OCI-LY3 (cell line): ENCODE data around the gene ANKIB1.

Experiments used
- H2AFZ ChIP-seq: fragments of 200-600, 300-600 bp; shearing (Covaris generic); 2 replicates; pipeline ENCODE4 v1.6.0; 2014; ENCODE audit warnings: antibody characterized with exemption, low read depth, low read length
- H3K27ac ChIP-seq: fragments of 200-600, 300-600 bp; sonication (generic); 2 replicates; pipeline ENCODE4 v1.5.1; 2014; ENCODE audit warnings: mild to moderate bottlenecking, low read length, moderate library complexity, mixed read lengths
- H3K27me3 ChIP-seq: fragments of 200-600, 300-600 bp; sonication (generic); 2 replicates; pipeline ENCODE4 v1.6.1; 2014; ENCODE audit warnings: low read depth, low read length, mixed read lengths
- H3K36me3 ChIP-seq: fragments of 200-600, 300-600 bp; sonication (generic); replicated peaks from 2 replicates; pipeline ENCODE3; 2014; ENCODE audit warnings: low read depth, low read length, mixed read lengths
- H3K4me1 ChIP-seq: fragments of 300-600, 200-600 bp; sonication (generic); 2 replicates; pipeline ENCODE4 v1.6.1; 2014; ENCODE audit warnings: low read length, mixed read lengths
- H3K4me2 ChIP-seq: fragments of 200-600, 300-600 bp; sonication (generic); 2 replicates; pipeline ENCODE4 v1.6.1; 2014; ENCODE audit warnings: low read length, mixed read lengths
- H3K4me3 ChIP-seq: fragments of 300-600, 200-600 bp; sonication (generic); 2 replicates; pipeline ENCODE4 v1.5.1; 2014; ENCODE audit warnings: antibody characterized with exemption, mild to moderate bottlenecking, low read length, moderate library complexity
- H3K79me2 ChIP-seq: fragments of 300-600, 200-600 bp; shearing (Covaris generic); 2 replicates; pipeline ENCODE4 v1.6.1; 2014; ENCODE audit warnings: mild to moderate bottlenecking, low read length, mixed read lengths
- H3K9ac ChIP-seq: fragments of 300-600, 200-600 bp; shearing (Covaris generic); 2 replicates; pipeline ENCODE4 v1.6.0; 2014; ENCODE audit warnings: mild to moderate bottlenecking, low read length, moderate library complexity
- H3K9me3 ChIP-seq: fragments of 200-600, 300-600 bp; shearing (Covaris generic); 2 replicates; pipeline ENCODE4 v1.6.1; 2014; ENCODE audit warnings: low read length, mixed read lengths; ENCODE audit not compliant: insufficient read depth
- H4K20me1 ChIP-seq: fragments of 200-600, 300-600 bp; sonication (generic); 2 replicates; pipeline ENCODE4 v1.6.1; 2016; ENCODE audit warnings: low read length, mixed read lengths; ENCODE audit not compliant: insufficient read depth
- CTCF ChIP-seq: fragments of 200-600, 300-600 bp; sonication (generic); IDR thresholded peaks from 2 replicates; pipeline ENCODE4 v1.5.1; 2014; ENCODE audit warnings: antibody characterized with exemption, low read length, low read depth
- EZH2phosphoT487 ChIP-seq: fragments of 200-600 bp; shearing (Covaris generic); IDR thresholded peaks from 2 replicates; pipeline ENCODE4 v1.6.1; 2018; ENCODE audit warnings: antibody characterized with exemption, mixed run types, low read depth

Gene ANKIB1

GRCh38 chr7:92343714-92344113, 97.9 kb downstream of the ANKIB1 start:
- Histone ChIP-seq H3K36me3 (peaks cover 2% of the 10 kb centered on the region), H3K27me3 (no peaks in the 10 kb centered on the region), H3K4me3 (no peak overlapping the region), H3K4me2 (no peak overlapping the region), H2AFZ (no peak overlapping the region), H3K27ac (no peak overlapping the region), H3K9me3 (no peaks in the 10 kb centered on the region), H3K9ac (no peak overlapping the region), H3K79me2 (no peaks in the 10 kb centered on the region), H4K20me1 (no peaks in the 10 kb centered on the region), H3K4me1 (0 out of 2 replicates have a peak, but pooled peaks cover 4% of the 10 kb centered on the region)
- TF ChIP-seq CTCF (no peak), EZH2phosphoT487 (no peak)

GRCh38 chr7:92352009-92352408, 106.2 kb downstream of the ANKIB1 start:
- no peak overlapping the region for H3K27ac ChIP-seq

GRCh38 chr7:92354214-92354613, 108.4 kb downstream of the ANKIB1 start:
- Histone ChIP-seq H3K36me3 (peaks cover 8% of the 10 kb centered on the region), H3K79me2 (no peaks in the 10 kb centered on the region), H3K4me1 (no peaks in the 10 kb centered on the region), H3K27me3 (no peaks in the 10 kb centered on the region), H3K4me2 (no peak overlapping the region), H3K9ac (no peak overlapping the region), H3K27ac (no peak overlapping the region), H3K9me3 (no peaks in the 10 kb centered on the region), H4K20me1 (no peaks in the 10 kb centered on the region), H2AFZ (no peak overlapping the region), H3K4me3 (no peak overlapping the region)
- TF ChIP-seq CTCF (no peak), EZH2phosphoT487 (no peak)

More at GRCh38 chr7:92352009-92352408, 106.2 kb downstream of the ANKIB1 start:
- no peaks in the 10 kb centered on the region for H3K79me2 ChIP-seq
- H3K36me3 ChIP-seq, result peaks cover 8% of the 10 kb centered on the region
- TF ChIP-seq CTCF (no peak), EZH2phosphoT487 (no peak)
- H3K9me3 ChIP-seq, result no peaks in the 10 kb centered on the region
- H4K20me1 ChIP-seq, result no peaks in the 10 kb centered on the region
- no peak overlapping the region for H3K4me3 ChIP-seq
- no peak overlapping the region for H3K9ac ChIP-seq
- no peaks in the 10 kb centered on the region for H3K27me3 ChIP-seq
- H2AFZ ChIP-seq, result no peak overlapping the region
- no peaks in the 10 kb centered on the region for H3K4me1 ChIP-seq
- no peak overlapping the region for H3K4me2 ChIP-seq

- Histone ChIP-seq H3K4me3 (no peak overlapping the region), H2AFZ (no peak overlapping the region), H3K36me3 (peaks cover 8% of the 10 kb centered on the region), H3K4me2 (no peak overlapping the region), H3K79me2 (no peaks in the 10 kb centered on the region), H3K4me1 (peaks cover 9% of the 10 kb centered on the region), H3K27ac (no peak overlapping the region), H3K27me3 (no peaks in the 10 kb centered on the region), H4K20me1 (no peaks in the 10 kb centered on the region), H3K9ac (no peak overlapping the region), H3K9me3 (no peaks in the 10 kb centered on the region)
- TF ChIP-seq CTCF, result no peak
- no peak for TF ChIP-seq EZH2phosphoT487
Measured at GRCh38 chr7:92356406-92356805, 110.6 kb downstream of the ANKIB1 start.
